Measurements from ENCODE around the gene CIT.

- TF ChIP-seq CTCF (IDR thresholded peaks at IDR 0.05; ENCODE audit: low read length) (no peak), EZH2 (IDR thresholded peaks at IDR 0.05; ENCODE audit: borderline replicate concordance, low read length) (no peak)
These were observed 95.3 kb downstream of the CIT start for GRCh38 chr12:119781804-119782203.

Measured in OCI-LY1 (cell line).